ENCODE results near the gene DOK7. TPM values are rescaled to one million over a fixed set of nuclear protein-coding genes. Genes with fewer than 3 reads are reported as not detected.

The DOK7 gene
- total and polyA plus RNA-seq, 4 experiments from 2014 or later, result 0.10 TPM; not detected in 3

DNA sequence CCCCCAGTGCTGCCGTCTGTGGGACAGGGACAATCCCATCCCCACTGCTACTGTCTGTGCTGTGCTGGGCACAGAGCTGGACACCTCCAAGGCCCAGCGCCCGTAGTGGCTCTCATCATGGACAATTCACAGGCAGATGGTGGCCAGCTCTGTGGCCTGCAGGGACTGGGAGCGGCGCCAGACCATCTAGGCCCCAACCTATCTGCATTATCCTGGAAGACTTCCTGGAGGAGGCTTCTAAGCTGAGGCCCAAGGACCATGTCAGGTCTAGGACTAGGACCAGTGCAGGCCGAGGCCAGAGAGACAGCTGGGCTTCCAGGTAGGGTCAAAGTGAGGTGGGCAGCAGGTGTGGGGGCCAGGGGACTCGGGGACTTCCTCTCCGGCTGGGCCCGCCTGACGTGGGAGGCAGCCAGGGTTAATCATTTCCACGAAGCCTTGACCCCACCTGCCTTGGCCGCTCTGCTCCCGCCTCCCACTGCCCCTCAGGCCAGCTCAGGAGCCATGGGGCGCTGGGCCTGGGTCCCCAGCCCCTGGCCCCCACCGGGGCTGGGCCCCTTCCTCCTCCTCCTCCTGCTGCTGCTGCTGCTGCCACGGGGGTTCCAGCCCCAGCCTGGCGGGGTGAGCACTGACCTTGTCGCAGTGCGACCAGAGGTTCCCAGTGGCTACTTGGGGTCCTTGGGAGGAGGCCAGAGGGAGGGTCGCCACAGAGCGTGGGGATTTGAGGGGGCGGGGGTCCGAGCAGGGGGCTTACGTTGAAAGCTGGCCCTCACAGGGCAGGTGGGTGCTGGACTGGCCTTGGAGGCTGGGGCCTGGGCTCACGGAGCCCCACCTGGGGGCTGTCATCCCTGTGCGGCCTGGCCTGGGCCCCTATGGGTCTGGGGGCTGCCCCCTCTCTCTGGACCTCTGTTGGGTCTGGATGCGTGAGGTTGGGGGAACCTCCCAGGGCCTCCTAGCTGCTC, 21.3 kb upstream of the DOK7 start, which contains the start of gene HGFAC:
HGFAC (plus strand) TSS at position 468 of the 959 bp plus-strand sequence; CDS start at position 502, 34 bp downstream.
- Histone ChIP-seq H3K9me3 (ENCODE audit: control insufficient read depth in 1 of 2, low read length in 2 of 2) (no peaks in the 10 kb centered on the region), H3K4me1 (ENCODE audit: insufficient read depth, low read length) (no peaks in the 10 kb centered on the region), H3K4me3 (ENCODE audit: low read length in 2 of 2) (no peak within 1 kb of the TSS), H3K27me3 (ENCODE audit: insufficient read depth, low read length) (no peaks in the 10 kb centered on the region), H3K27ac (ENCODE audit: low read depth, low read length) (no peak within 1 kb of the TSS), H3K36me3 (ENCODE audit: insufficient read depth, low read length) (no peaks in the 10 kb centered on the region)
- CTCF ChIA-PET (ENCODE audit: partially characterized antibody), result interaction anchor here (0.8 to 4.8 kb wide), 5 partner anchors 13 to 439 kb away, joined by 3 to 23 read pairs (median 5); no protein-coding TSS in a partner anchor
- POLR2A ChIA-PET (ENCODE audit: partially characterized antibody), result no interaction called here
- intact Hi-C loops (cut with micrococcal nuclease), result no loop called here
- Mint-ChIP-seq H3K9me3 (no peaks in the 10 kb centered on the region), H3K27ac (no peak within 1 kb of the TSS), H3K36me3 (no peaks in the 10 kb centered on the region), H3K4me3 (no peak within 1 kb of the TSS), H3K4me1 (no peaks in the 10 kb centered on the region), H3K27me3 (no peaks in the 10 kb centered on the region)
- no peak for DNase-seq

- ChIA-PET POLR2A (ENCODE audit: partially characterized antibody) (no interaction called here), CTCF (ENCODE audit: partially characterized antibody) (interaction anchor here (0.7 to 4.8 kb wide), 7 partner anchors 12 to 438 kb away, joined by 3 to 23 read pairs (median 6); no protein-coding TSS in a partner anchor)
- Mint-ChIP-seq H3K27ac (no peak overlapping the region), H3K4me1 (no peaks in the 10 kb centered on the region), H3K4me3 (no peak overlapping the region), H3K27me3 (no peaks in the 10 kb centered on the region), H3K9me3 (no peaks in the 10 kb centered on the region), H3K36me3 (no peaks in the 10 kb centered on the region)
- DNase-seq, result no peak
- intact Hi-C loops (cut with micrococcal nuclease), result no loop called here
- H3K4me3 ChIP-seq (ENCODE audit: low read length in 2 of 2), result no peak overlapping the region
- no peak overlapping the region for H3K27ac ChIP-seq (ENCODE audit: low read depth, low read length)
- H3K9me3 ChIP-seq (ENCODE audit: control insufficient read depth in 1 of 2, low read length in 2 of 2), result no peaks in the 10 kb centered on the region
- H3K4me1 ChIP-seq (ENCODE audit: insufficient read depth, low read length), result no peaks in the 10 kb centered on the region
- no peaks in the 10 kb centered on the region for H3K27me3 ChIP-seq (ENCODE audit: insufficient read depth, low read length)
- H3K36me3 ChIP-seq (ENCODE audit: insufficient read depth, low read length), result no peaks in the 10 kb centered on the region
Measured at GRCh38 chr4:3442460-3442958, 20.6 kb upstream of the DOK7 start.

- Mint-ChIP-seq H3K4me1 (no peaks in the 10 kb centered on the region), H3K36me3 (no peaks in the 10 kb centered on the region), H3K9me3 (no peaks in the 10 kb centered on the region), H3K27ac (no peak overlapping the region), H3K27me3 (no peaks in the 10 kb centered on the region), H3K4me3 (no peak overlapping the region)
- Histone ChIP-seq H3K27ac (ENCODE audit: low read depth, low read length) (no peak overlapping the region), H3K36me3 (ENCODE audit: insufficient read depth, low read length) (no peaks in the 10 kb centered on the region), H3K4me3 (ENCODE audit: low read length in 2 of 2) (no peak overlapping the region), H3K9me3 (ENCODE audit: control insufficient read depth in 1 of 2, low read length in 2 of 2) (no peaks in the 10 kb centered on the region), H3K4me1 (ENCODE audit: insufficient read depth, low read length) (no peaks in the 10 kb centered on the region), H3K27me3 (ENCODE audit: insufficient read depth, low read length) (no peaks in the 10 kb centered on the region)
- peak in 4 of 5 donors; percentile 58 to 69 (median 61) for DNase-seq
- POLR2A ChIA-PET (ENCODE audit: partially characterized antibody), result no interaction called here
- intact Hi-C loops (cut with micrococcal nuclease), result no loop called here
- CTCF ChIA-PET (ENCODE audit: partially characterized antibody), result interaction anchor here (0.7 to 4.8 kb wide), 9 partner anchors 12 to 335 kb away, joined by 3 to 23 read pairs (median 4); no protein-coding TSS in a partner anchor
Measured at GRCh38 chr4:3442959-3443749, 20.0 kb upstream of the DOK7 start.

DNA sequence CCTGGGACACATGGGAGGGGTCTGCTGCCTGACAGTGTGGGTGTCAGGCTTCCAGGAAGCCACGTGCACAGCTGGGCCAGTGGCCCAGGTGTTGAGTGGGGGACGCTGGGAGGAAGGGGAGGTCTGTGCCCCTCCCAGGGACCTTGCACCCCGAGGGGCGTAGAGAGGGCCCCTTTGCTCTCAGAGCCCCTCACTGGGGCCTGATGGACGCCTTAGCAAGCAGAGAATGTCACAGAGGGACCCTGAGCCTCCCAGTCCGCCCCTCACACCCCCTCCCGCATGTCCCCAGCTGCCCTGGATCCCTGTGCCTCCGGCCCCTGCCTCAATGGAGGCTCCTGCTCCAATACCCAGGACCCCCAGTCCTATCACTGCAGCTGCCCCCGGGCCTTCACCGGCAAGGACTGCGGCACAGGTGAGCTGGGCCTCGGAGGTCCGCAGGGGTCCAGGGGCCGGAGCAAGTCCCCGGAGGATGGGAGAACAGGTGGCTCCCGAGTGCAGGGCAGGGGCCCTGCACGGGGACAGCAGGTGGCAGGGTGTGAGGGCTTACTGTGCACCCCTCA, 19.3 kb upstream of the DOK7 start:
- intact Hi-C loops (cut with micrococcal nuclease), result no loop called here
- H3K27ac ChIP-seq (ENCODE audit: low read depth, low read length), result no peak overlapping the region
- H3K27me3 ChIP-seq (ENCODE audit: insufficient read depth, low read length), result no peaks in the 10 kb centered on the region
- no peaks in the 10 kb centered on the region for H3K36me3 Mint-ChIP-seq
- CTCF ChIA-PET (ENCODE audit: partially characterized antibody), result interaction anchor here (0.8 to 4.8 kb wide), 7 partner anchors 93 to 336 kb away, joined by 3 to 23 read pairs (median 5); no protein-coding TSS in a partner anchor
- no peak overlapping the region for H3K4me3 Mint-ChIP-seq
- DNase-seq, result peak in 1 of 5 donors; percentile 10
- POLR2A ChIA-PET (ENCODE audit: partially characterized antibody), result no interaction called here
- H3K4me1 Mint-ChIP-seq, result no peaks in the 10 kb centered on the region
- H3K4me1 ChIP-seq (ENCODE audit: insufficient read depth, low read length), result no peaks in the 10 kb centered on the region
- H3K27me3 Mint-ChIP-seq, result no peaks in the 10 kb centered on the region
- no peaks in the 10 kb centered on the region for H3K36me3 ChIP-seq (ENCODE audit: insufficient read depth, low read length)
- no peaks in the 10 kb centered on the region for H3K9me3 ChIP-seq (ENCODE audit: control insufficient read depth in 1 of 2, low read length in 2 of 2)
- no peaks in the 10 kb centered on the region for H3K9me3 Mint-ChIP-seq
- no peak overlapping the region for H3K27ac Mint-ChIP-seq
- no peak overlapping the region for H3K4me3 ChIP-seq (ENCODE audit: low read length in 2 of 2)

DNA sequence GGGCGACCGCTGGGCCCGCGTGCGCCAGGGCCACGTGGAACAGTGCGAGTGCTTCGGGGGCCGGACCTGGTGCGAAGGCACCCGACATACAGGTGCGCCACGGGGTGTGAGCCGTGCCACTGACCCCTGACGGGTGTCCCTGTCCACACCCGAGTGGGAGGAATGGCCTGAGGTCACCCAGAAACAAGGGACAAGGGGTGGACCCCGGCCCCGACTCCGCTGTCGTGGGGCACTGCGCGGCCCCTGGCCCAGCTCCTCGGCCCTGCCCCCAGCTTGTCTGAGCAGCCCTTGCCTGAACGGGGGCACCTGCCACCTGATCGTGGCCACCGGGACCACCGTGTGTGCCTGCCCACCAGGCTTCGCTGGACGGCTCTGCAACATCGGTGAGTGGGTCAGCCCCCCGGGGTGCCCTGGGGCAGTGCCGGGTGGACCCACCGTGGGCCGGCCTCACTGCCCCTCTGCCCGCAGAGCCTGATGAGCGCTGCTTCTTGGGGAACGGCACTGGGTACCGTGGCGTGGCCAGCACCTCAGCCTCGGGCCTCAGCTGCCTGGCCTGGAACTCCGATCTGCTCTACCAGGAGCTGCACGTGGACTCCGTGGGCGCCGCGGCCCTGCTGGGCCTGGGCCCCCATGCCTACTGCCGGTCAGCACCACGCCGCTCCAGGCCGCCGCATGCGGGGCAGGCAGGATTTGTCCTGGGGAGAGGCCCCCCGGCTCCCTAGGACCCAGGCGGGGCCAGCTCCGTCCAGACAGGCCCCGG, 18.6 kb upstream of the DOK7 start:
- no peaks in the 10 kb centered on the region for H3K27me3 Mint-ChIP-seq
- intact Hi-C loops (cut with micrococcal nuclease), result no loop called here

DNA sequence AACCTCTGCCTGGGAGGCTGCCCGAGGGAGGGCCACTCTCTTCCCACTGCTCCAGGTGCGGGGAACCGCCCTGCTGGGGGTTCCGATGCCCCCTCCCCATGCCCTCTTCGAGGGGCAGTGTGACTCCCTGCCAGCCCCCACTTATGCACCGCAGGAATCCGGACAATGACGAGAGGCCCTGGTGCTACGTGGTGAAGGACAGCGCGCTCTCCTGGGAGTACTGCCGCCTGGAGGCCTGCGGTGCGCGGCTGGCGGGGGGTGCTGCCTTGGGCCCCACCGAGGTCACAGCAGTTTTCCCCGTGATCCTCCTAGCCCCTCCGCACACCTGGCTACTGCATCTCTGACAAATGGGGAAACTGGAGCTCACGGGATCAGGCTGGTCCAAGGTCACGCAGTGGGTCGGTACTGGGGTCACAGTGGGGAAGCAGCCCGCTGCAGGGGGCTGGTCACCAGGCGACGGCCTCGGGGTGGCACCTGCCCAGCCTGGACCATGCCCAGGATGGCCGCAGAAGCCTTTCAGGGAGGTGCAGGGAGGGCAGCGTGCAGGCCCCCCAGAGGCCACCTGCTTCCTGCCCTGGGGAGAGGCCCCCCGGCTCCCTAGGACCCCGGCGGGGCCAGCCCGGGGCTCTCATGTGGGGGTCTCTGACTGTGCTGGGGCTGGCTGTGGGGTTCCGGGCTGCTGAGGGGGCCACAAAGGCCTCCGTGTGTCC, 17.8 kb upstream of the DOK7 start:
- Histone ChIP-seq H3K4me1 (ENCODE audit: insufficient read depth, low read length) (no peaks in the 10 kb centered on the region), H3K9me3 (ENCODE audit: control insufficient read depth in 1 of 2, low read length in 2 of 2) (no peaks in the 10 kb centered on the region), H3K27me3 (ENCODE audit: insufficient read depth, low read length) (no peaks in the 10 kb centered on the region), H3K4me3 (ENCODE audit: low read length in 2 of 2) (no peak overlapping the region), H3K27ac (ENCODE audit: low read depth, low read length) (no peak overlapping the region), H3K36me3 (ENCODE audit: insufficient read depth, low read length) (no peaks in the 10 kb centered on the region)
- no peaks in the 10 kb centered on the region for H3K36me3 Mint-ChIP-seq
- no peak overlapping the region for H3K4me3 Mint-ChIP-seq
- H3K4me1 Mint-ChIP-seq, result no peaks in the 10 kb centered on the region
- H3K27ac Mint-ChIP-seq, result no peak overlapping the region
- DNase-seq, result no peak
- H3K27me3 Mint-ChIP-seq, result no peaks in the 10 kb centered on the region
- intact Hi-C loops (cut with micrococcal nuclease), result no loop called here
- ChIA-PET POLR2A (ENCODE audit: partially characterized antibody) (no interaction called here), CTCF (ENCODE audit: partially characterized antibody) (interaction anchor here (2.1 to 4.8 kb wide), 3 partner anchors 99 to 337 kb away, joined by 5 to 23 read pairs (median 15); no protein-coding TSS in a partner anchor)
- no peaks in the 10 kb centered on the region for H3K9me3 Mint-ChIP-seq

More for the DNA sequence above, 18.6 kb upstream of the DOK7 start:
- no peaks in the 10 kb centered on the region for H3K36me3 Mint-ChIP-seq
- POLR2A ChIA-PET (ENCODE audit: partially characterized antibody), result no interaction called here
- no peaks in the 10 kb centered on the region for H3K36me3 ChIP-seq (ENCODE audit: insufficient read depth, low read length)
- H3K4me3 ChIP-seq (ENCODE audit: low read length in 2 of 2), result no peak overlapping the region
- no peak for DNase-seq
- no peaks in the 10 kb centered on the region for H3K9me3 ChIP-seq (ENCODE audit: control insufficient read depth in 1 of 2, low read length in 2 of 2)
- H3K27ac Mint-ChIP-seq, result no peak overlapping the region
- no peaks in the 10 kb centered on the region for H3K9me3 Mint-ChIP-seq
- H3K4me1 Mint-ChIP-seq, result no peaks in the 10 kb centered on the region
- CTCF ChIA-PET (ENCODE audit: partially characterized antibody), result interaction anchor here (0.8 to 4.8 kb wide), 6 partner anchors 98 to 337 kb away, joined by 3 to 23 read pairs (median 8); no protein-coding TSS in a partner anchor
- no peak overlapping the region for H3K4me3 Mint-ChIP-seq
- no peak overlapping the region for H3K27ac ChIP-seq (ENCODE audit: low read depth, low read length)
- H3K27me3 ChIP-seq (ENCODE audit: insufficient read depth, low read length), result no peaks in the 10 kb centered on the region
- no peaks in the 10 kb centered on the region for H3K4me1 ChIP-seq (ENCODE audit: insufficient read depth, low read length)
